DOHH2 (cell line): ENCODE results near the gene C12orf76.

Source experiments
- H3F3A ChIP-seq: fragments of 200-600 bp; sonication (generic), shearing (Covaris generic); 2 replicates; pipeline ENCODE4 v1.6.0; 2016; ENCODE audit warnings: antibody characterized with exemption, mild to moderate bottlenecking; ENCODE audit not compliant: control insufficient read depth, insufficient read depth
- H3K27ac ChIP-seq: fragments of 200-600 bp; sonication (generic); 2 replicates; pipeline ENCODE4 v1.5.1; 2014; ENCODE audit warnings: low read depth, mild to moderate bottlenecking, low read length, moderate library complexity
- H3K27me3 ChIP-seq: fragments of 200-600 bp; sonication (generic); 2 replicates; pipeline ENCODE4 v1.6.1; 2014; ENCODE audit warnings: mild to moderate bottlenecking, low read length, mixed read lengths; ENCODE audit not compliant: control insufficient read depth
- H3K36me3 ChIP-seq: fragments of 200-600 bp; sonication (generic); 2 replicates; pipeline ENCODE4 v1.6.1; 2014; ENCODE audit warnings: mild to moderate bottlenecking, low read length, moderate library complexity, mixed read lengths; ENCODE audit not compliant: control insufficient read depth
- H3K4me1 ChIP-seq: fragments of 200-600 bp; sonication (generic); 2 replicates; pipeline ENCODE4 v1.6.1; 2014; ENCODE audit warnings: mild to moderate bottlenecking, low read length, mixed read lengths; ENCODE audit not compliant: control insufficient read depth
- H3K4me2 ChIP-seq: fragments of 200-600 bp; sonication (generic); 2 replicates; pipeline ENCODE4 v1.6.0; 2014; ENCODE audit warnings: mild to moderate bottlenecking, low read length, moderate library complexity
- H3K4me3 ChIP-seq: fragments of 200-600 bp; sonication (generic); 2 replicates; pipeline ENCODE4 v1.5.1; 2014; ENCODE audit warnings: mild to moderate bottlenecking, low read length, mixed read lengths
- H3K79me2 ChIP-seq: fragments of 200-600 bp; sonication (generic); 2 replicates; pipeline ENCODE4 v1.6.1; 2014; ENCODE audit warnings: mild to moderate bottlenecking, low read length, mixed read lengths; ENCODE audit not compliant: control insufficient read depth
- H3K9me2 ChIP-seq: fragments of 200-600 bp; sonication (generic); replicated peaks from 2 replicates; pipeline ENCODE4 v1.6.1; 2014; ENCODE audit warnings: mild to moderate bottlenecking, low read length, mixed read lengths; ENCODE audit not compliant: control insufficient read depth
- H3K9me3 ChIP-seq: fragments of 200-600 bp; sonication (generic); 2 replicates; pipeline ENCODE4 v1.6.1; 2014; ENCODE audit warnings: antibody characterized with exemption, low read length, mixed read lengths; ENCODE audit not compliant: control insufficient read depth, insufficient read depth
- H4K20me1 ChIP-seq: fragments of 200-600 bp; sonication (generic); 2 replicates; pipeline ENCODE4 v1.6.0; 2014; ENCODE audit warnings: low read depth, mild to moderate bottlenecking, antibody characterized with exemption, low read length, moderate library complexity; ENCODE audit not compliant: control insufficient read depth, insufficient read depth
- EZH2phosphoT487 ChIP-seq: fragments of 200-600 bp; sonication (generic); IDR thresholded peaks from 2 replicates; pipeline ENCODE4 v1.6.1; 2017; ENCODE audit warnings: borderline replicate concordance, mild to moderate bottlenecking, antibody characterized with exemption, low read length, moderate library complexity, mixed read lengths
- TF ChIP-seq, protein P1 (sequence below): fragments of 200-600 bp; sonication (generic); IDR thresholded peaks from one replicate; pipeline ENCODE4 v1.5.1; 2014; ENCODE audit warnings: antibody characterized with exemption, mild to moderate bottlenecking, low read depth, low read length; ENCODE audit not compliant: poor library complexity, severe bottlenecking

Gene C12orf76

DNA sequence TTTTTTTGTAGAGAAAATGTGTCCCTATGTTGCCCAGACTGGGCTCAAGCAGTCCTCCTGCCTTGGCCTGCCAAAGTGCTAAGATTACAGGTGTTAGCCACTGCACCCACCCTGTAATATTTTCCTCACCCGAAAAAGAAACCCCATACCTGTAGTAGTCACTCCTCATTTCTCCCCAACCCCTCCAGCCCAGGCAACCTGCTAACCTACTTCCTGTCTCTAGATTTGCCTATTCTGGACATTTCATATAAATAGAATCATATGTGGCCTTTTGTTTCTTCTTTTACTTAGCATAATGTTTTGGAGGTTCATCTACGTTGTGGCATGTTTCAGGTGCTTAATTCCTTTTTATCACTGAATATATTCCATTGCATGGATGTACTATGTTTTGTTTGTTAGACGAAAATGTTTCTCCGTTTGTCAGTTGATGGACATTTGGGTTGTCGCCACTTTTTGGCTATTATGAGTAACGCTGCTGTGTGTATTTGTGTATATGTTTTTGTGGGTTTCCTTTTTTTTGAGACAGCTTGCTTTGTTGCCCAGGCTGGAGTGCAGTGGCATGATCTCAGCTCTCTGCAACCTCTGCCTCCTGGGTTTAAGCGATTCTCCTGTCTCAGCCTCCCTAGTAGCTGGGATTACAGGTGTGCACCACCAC lies 42.9 kb downstream of the C12orf76 start:
- Histone ChIP-seq H3K9me2 (no peaks in the 10 kb centered on the region), H3K4me1 (peaks cover 96% of the 10 kb centered on the region), H3K79me2 (peaks cover 99% of the 10 kb centered on the region), H4K20me1 (no peaks in the 10 kb centered on the region), H3K4me2 (peak overlapping the region; percentile 96), H3F3A (peaks cover 43% of the 10 kb centered on the region), H3K27me3 (no peaks in the 10 kb centered on the region), H3K9me3 (no peaks in the 10 kb centered on the region), H3K4me3 (peak overlapping the region; percentile 81), H3K36me3 (peaks cover 70% of the 10 kb centered on the region), H3K27ac (peak overlapping the region; percentile 94)
- TF ChIP-seq, protein P1, sequence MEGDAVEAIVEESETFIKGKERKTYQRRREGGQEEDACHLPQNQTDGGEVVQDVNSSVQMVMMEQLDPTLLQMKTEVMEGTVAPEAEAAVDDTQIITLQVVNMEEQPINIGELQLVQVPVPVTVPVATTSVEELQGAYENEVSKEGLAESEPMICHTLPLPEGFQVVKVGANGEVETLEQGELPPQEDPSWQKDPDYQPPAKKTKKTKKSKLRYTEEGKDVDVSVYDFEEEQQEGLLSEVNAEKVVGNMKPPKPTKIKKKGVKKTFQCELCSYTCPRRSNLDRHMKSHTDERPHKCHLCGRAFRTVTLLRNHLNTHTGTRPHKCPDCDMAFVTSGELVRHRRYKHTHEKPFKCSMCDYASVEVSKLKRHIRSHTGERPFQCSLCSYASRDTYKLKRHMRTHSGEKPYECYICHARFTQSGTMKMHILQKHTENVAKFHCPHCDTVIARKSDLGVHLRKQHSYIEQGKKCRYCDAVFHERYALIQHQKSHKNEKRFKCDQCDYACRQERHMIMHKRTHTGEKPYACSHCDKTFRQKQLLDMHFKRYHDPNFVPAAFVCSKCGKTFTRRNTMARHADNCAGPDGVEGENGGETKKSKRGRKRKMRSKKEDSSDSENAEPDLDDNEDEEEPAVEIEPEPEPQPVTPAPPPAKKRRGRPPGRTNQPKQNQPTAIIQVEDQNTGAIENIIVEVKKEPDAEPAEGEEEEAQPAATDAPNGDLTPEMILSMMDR: no peak
- no peak for TF ChIP-seq EZH2phosphoT487

DNA sequence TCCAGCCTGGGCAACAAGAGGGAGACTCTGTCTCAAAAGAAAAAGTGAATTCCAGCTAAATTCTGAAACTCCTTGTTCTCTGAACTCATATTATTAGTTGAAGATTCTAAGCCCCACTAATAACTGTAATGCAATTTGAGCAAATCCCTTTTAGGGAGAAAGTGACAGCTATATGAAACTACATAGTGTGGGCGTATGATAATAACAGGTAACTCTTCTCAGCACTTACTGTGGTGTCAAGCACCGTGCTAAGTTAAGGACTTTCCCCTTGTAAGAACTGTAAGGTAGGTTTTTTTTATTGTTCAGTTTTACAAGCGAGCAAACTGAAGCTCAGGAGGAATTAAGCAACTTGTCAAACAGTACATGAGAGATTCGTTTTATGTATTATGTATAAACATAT lies 43.7 kb downstream of the C12orf76 start:
- peaks cover 37% of the 10 kb centered on the region for H3F3A ChIP-seq
- peak overlapping the region; percentile 81 for H3K4me3 ChIP-seq
- H3K4me2 ChIP-seq: peak overlapping the region; percentile 96
- peaks cover 87% of the 10 kb centered on the region for H3K4me1 ChIP-seq
- H3K36me3 ChIP-seq: peaks cover 72% of the 10 kb centered on the region
- H3K27ac ChIP-seq: peak overlapping the region; percentile 94
- H3K9me2 ChIP-seq: no peaks in the 10 kb centered on the region
- H4K20me1 ChIP-seq: no peaks in the 10 kb centered on the region
- H3K27me3 ChIP-seq: no peaks in the 10 kb centered on the region
- TF ChIP-seq, protein P1: no peak
- TF ChIP-seq EZH2phosphoT487: no peak
- no peaks in the 10 kb centered on the region for H3K9me3 ChIP-seq
- H3K79me2 ChIP-seq: peaks cover 99% of the 10 kb centered on the region

DNA sequence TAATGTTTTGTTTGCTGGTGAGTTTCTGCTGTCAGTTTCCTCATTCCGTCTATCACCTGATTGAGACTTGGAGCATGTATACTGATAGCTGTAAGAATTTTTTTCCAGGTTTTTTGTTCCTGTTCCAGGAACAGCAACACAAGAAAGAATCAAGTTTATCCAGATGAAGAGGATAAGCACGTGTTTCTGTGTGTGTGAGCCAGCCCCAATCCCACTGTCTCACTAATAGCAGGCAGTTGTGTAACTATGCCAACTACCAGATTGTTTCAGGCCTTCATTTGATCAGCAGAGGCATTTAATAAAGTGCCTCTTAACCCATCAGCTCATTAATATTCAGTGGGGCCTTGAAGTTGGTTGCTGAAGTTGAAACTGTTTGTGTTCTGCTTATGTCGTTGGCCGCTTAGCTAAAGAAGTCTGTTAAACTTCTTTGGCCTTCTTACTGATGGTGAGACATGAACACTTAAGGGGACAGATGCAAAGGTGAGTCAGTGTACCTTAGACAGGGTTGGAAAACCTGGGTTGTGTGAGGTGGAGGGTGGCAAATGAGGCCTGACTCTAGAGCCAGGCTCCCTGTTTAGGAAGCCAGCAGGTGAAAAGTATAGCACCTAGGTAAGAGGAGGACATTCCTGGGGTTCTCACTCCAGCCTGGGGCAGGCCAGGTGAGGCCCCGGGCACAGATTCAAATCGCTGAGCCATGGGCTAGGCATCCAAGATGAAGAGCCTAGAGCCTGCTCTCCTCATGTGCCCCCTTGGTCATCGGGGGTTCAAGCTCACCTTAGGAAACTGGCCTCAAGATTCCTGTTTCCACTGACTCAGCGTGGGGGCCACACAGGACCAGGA lies 45.4 kb downstream of the C12orf76 start:
- Histone ChIP-seq H4K20me1 (no peaks in the 10 kb centered on the region), H3K4me3 (peak overlapping the region; percentile 81), H3K9me2 (no peaks in the 10 kb centered on the region), H3K36me3 (peaks cover 70% of the 10 kb centered on the region), H3F3A (peaks cover 39% of the 10 kb centered on the region), H3K4me2 (peak overlapping the region; percentile 96), H3K79me2 (peaks cover 99% of the 10 kb centered on the region), H3K9me3 (no peaks in the 10 kb centered on the region), H3K27me3 (no peaks in the 10 kb centered on the region), H3K27ac (peak overlapping the region; percentile 94), H3K4me1 (peaks cover 79% of the 10 kb centered on the region)
- TF ChIP-seq, protein P1: no peak
- TF ChIP-seq EZH2phosphoT487: no peak
